ENCODE data around the gene ITPR2.
"Not testable (repeated sequence)": the region's sequence is repeated elsewhere in the genome, so short reads cannot be mapped to it uniquely, and the experiment has no call there.

GRCh38 chr12:26834503-26835060 is 1.6 kb upstream of the ITPR2 start:
- TF ChIP-seq CTCF (conservative IDR thresholded peaks at IDR 0.05; ENCODE audit: low read depth, low read length); EZH2 (IDR thresholded peaks at IDR 0.05; ENCODE audit: low read length, unreplicated experiment): not testable (repeated sequence)

Measured in PC-3 (cell line).